Heart right ventricle (tissue), 16 donors: ENCODE data around the gene TUBA1C. TPM values are rescaled to one million over a fixed set of nuclear protein-coding genes. Genes with fewer than 3 reads are reported as not detected.
A peak's percentile ranks its signal among the peaks of the same experiment; 100 is the strongest.

Experiments used
- ATAC-seq, 8 donors: fragments of 200-7000 bp; cut with Tn5 transposase; one replicate each; pipeline ENCODE4 v1.9.1; 2020; ENCODE audit warnings: mild to moderate bottlenecking in 8 of 8, moderate library complexity in 8 of 8, moderate number of reproducible peaks in 1 of 8
- DNase-seq, 2 donors: peaks; one replicate each; pipeline ENCODE4 v3.0.0-alpha.2; 2020
- H3K27ac ChIP-seq, 10 donors: fragments of 200-600 bp; sonication (generic) in 2 of 10; one replicate each; pipeline versions ENCODE4 v1.5.0 to v1.8.0; 2020 to 2022; ENCODE audit warnings: mild to moderate bottlenecking in 3 of 10
- H3K27me3 ChIP-seq, 7 donors: fragments of 200-600 bp; one replicate each; pipeline ENCODE4 v1.8.0; 2021 to 2022; ENCODE audit warnings: mild to moderate bottlenecking in 2 of 7
- H3K36me3 ChIP-seq, 9 donors: fragments of 200-600 bp; sonication (generic) in 1 of 9; one replicate each; pipeline versions ENCODE4 v1.5.0 to v1.8.0; 2020 to 2022; ENCODE audit warnings: mild to moderate bottlenecking in 2 of 9
- H3K4me1 ChIP-seq, 9 donors: fragments of 200-600 bp; sonication (generic) in 1 of 9; one replicate each; pipeline versions ENCODE4 v1.5.0 to v1.8.0; 2020 to 2022; ENCODE audit warnings: mild to moderate bottlenecking in 4 of 9
- H3K4me3 ChIP-seq, 10 donors: fragments of 200-600 bp; sonication (generic) in 2 of 10; one replicate each; pipeline versions ENCODE4 v1.5.0 to v1.8.0; 2020 to 2022; ENCODE audit warnings: mild to moderate bottlenecking in 7 of 10, moderate library complexity in 2 of 10
- H3K9me3 ChIP-seq, 11 donors: fragments of 200-600 bp in 10 of 11; sonication (generic) in 2 of 11; one replicate each; pipeline versions ENCODE4 v1.5.0 to v1.8.0; 2013 to 2022; ENCODE audit warnings: mild to moderate bottlenecking in 2 of 11, control low read depth in 1 of 11, moderate library complexity in 1 of 11
- CTCF ChIP-seq, 9 donors: fragments of 200-600 bp; sonication (generic) in 2 of 9; IDR thresholded peaks; one replicate each; pipeline versions ENCODE4 v1.5.0 to v1.8.0; 2021 to 2022; ENCODE audit warnings: antibody characterized with exemption in 9 of 9, mild to moderate bottlenecking in 5 of 9, moderate library complexity in 1 of 9
- WGBS, 2 donors: extraction: QIAGEN DNeasy Blood & Tissue Kit; methylation state at CpG; one replicate each; pipeline ENCODE4 v1.1.7; 2013; ENCODE audit warnings: inconsistent platforms in 1 of 2; 5-methylcytosine and 5-hydroxymethylcytosine counted together
- intact Hi-C, 10 donors: fragments of 100-400 bp; cut with DNase I; formaldehyde crosslinking; loops; one replicate each; pipeline versions ENCODE4 v1.11.1 to v1.14.2; 2022
- polyA plus RNA-seq, 2 donors: library from polyadenylated mRNA; stranded (reverse); fragments of 200-250 nt; gene quantifications; one replicate each; pipeline ENCODE4 v1.2.3, GENCODE V29; 2013
- total RNA-seq, 10 donors: library from RNA; stranded (reverse); fragmentation: NEBNext Ultra II Directional in 3 of 10; extraction: Animal tissue kit (Norgen Biotek cat#: 25700) in 3 of 10; gene quantifications; one replicate each; pipeline versions ENCODE4 v1.2.1 to v1.2.4, GENCODE V29; 2021 to 2023
- donor health status: Arrhythmogenic right ventricular cardiomyopathy.
- donor health status: ischemic (EF 13 %, LVEDD 7.1; RV severe dilation, severe dysfunction).
- donor health status: healthy with polysubstance abuse.
- donor health status: DM: no; HTN: yes; CAD: no.
- donor health status: DM: no; HTN: no; CAD: no.
- donor health status: ischemic (EF 25% LVEDD 6.9; RV normal size, moderate dysfunction).
- donor health status: ischemic (EF 25% LVEDD 5.7; RV mildly dilated, moderate dysfunction).
- donor health status: healthy.
- donor health status: DM: yes; HTN: yes; CAD: no.
- donor health status: Ischemic cardiomyopathy.
- donor health status: ischemic (EF 35%, LVEDD 5.7; RV mildly dilated, moderate dysfunction).
- donor health status: nonischemic (EF 11% LVEDD 7.7; RV severe dilation, severe dysfunction).
- donor health status: DM: yes; HTN: yes; CAD: no.
- donor health status: PGD.
- donor health status: ischemic (EF 29% LVEDD 5.4; RV normal size, mild dysfunction).
- donor health status: nonischemic (EF 23%, LVEDD 6.1; RV moderate dilation, normal function).

TUBA1C gene
- total and polyA plus RNA-seq, 12 donors = 24.5 to 389 (median 53.1) TPM

- Histone ChIP-seq H3K4me1 (peaks cover 6 to 60% (median 18%) of the 10 kb centered on the region in 9 donors), H3K9me3 (no peaks in the 10 kb centered on the region), H3K4me3 (no peak overlapping the region), H3K27ac (no peak overlapping the region), H3K36me3 (no peaks in the 10 kb centered on the region), H3K27me3 (no peaks in the 10 kb centered on the region)
- TF ChIP-seq CTCF (IDR thresholded peaks at IDR 0.05) = no peak
- intact Hi-C loops = no loop called here
- no peak for DNase-seq
- no peak for ATAC-seq
- 84 to 86% methylated on average over 3 of the region's 3 CpGs for WGBS, 2 donors
Measured at GRCh38 chr12:49228653-49229052, 36.2 kb upstream of the TUBA1C start.

GRCh38 chr12:49230176-49230804 is 34.6 kb upstream of the TUBA1C start:
- 89 to 92% methylated on average over 6 of the region's 6 CpGs for WGBS, 2 donors
- no peak overlapping the region for H3K4me3 ChIP-seq
- intact Hi-C loops = loop anchor here in 6 of 10 donors (5.0 to 10.0 kb wide), 6 partner anchors 43 to 168 kb away; partner anchors contain the start of genes TUBA1B (in 4 of the 6), TUBA1A (in 2 of the 6) and KMT2D (in 1 of the 6)
- DNase-seq (no peak), ATAC-seq (no peak)
- no peaks in the 10 kb centered on the region for H3K9me3 ChIP-seq
- no peaks in the 10 kb centered on the region for H3K27me3 ChIP-seq
- peaks cover 6 to 56% (median 25%) of the 10 kb centered on the region in 9 donors for H3K4me1 ChIP-seq
- no peak for TF ChIP-seq CTCF (IDR thresholded peaks at IDR 0.05)
- H3K27ac ChIP-seq = peak overlapping the region in 2 of 10 donors; percentile 15 to 97
- no peaks in the 10 kb centered on the region for H3K36me3 ChIP-seq

- DNase-seq = no peak
- peaks cover 6 to 53% (median 25%) of the 10 kb centered on the region in 9 donors for H3K4me1 ChIP-seq
- H3K27me3 ChIP-seq = no peaks in the 10 kb centered on the region
- H3K27ac ChIP-seq = peak overlapping the region in 2 of 10 donors; percentile 41 to 97
- no peaks in the 10 kb centered on the region for H3K9me3 ChIP-seq
- no peak for ATAC-seq
- no peak for TF ChIP-seq CTCF (IDR thresholded peaks at IDR 0.05)
- 71 to 76% methylated on average over 3 of the region's 3 CpGs for WGBS, 2 donors
- intact Hi-C loops = loop anchor here in 6 of 10 donors (5.0 to 10.0 kb wide), 6 partner anchors 43 to 168 kb away; partner anchors contain the start of genes TUBA1B (in 4 of the 6), TUBA1A (in 2 of the 6) and KMT2D (in 1 of the 6)
- no peaks in the 10 kb centered on the region for H3K36me3 ChIP-seq
- no peak overlapping the region for H3K4me3 ChIP-seq
Measured at GRCh38 chr12:49230805-49231194, 34.1 kb upstream of the TUBA1C start.

GRCh38 chr12:49231878-49232655 is 32.8 kb upstream of the TUBA1C start:
- H3K27me3 ChIP-seq = no peaks in the 10 kb centered on the region
- no peaks in the 10 kb centered on the region for H3K36me3 ChIP-seq
- H3K9me3 ChIP-seq = no peaks in the 10 kb centered on the region
- DNase-seq (no peak), ATAC-seq (no peak)
- H3K4me3 ChIP-seq = peak overlapping the region in 1 of 10 donors; percentile 73
- 62 to 63% methylated on average over 9 of the region's 9 CpGs for WGBS, 2 donors
- TF ChIP-seq CTCF (IDR thresholded peaks at IDR 0.05) = no peak
- peak overlapping the region; percentile 79 to 97 (median 94) for H3K27ac ChIP-seq
- intact Hi-C loops = loop anchor here in 6 of 10 donors (2.0 to 10.0 kb wide), 7 partner anchors 43 to 170 kb away; partner anchors contain the start of genes TUBA1B (in 4 of the 6), TUBA1A (in 3 of the 6) and KMT2D (in 1 of the 6)
- peaks cover 6 to 50% (median 25%) of the 10 kb centered on the region in 9 donors for H3K4me1 ChIP-seq
